GM20000 (cell line): Measurements from ENCODE around the gene GSPT1.
"Not testable (repeated sequence)": the region's sequence is repeated elsewhere in the genome, so short reads cannot be mapped to it uniquely, and the experiment has no call there.

Source experiments
- DNase-seq: peaks from one replicate; pipeline ENCODE4 v3.0.0; 2012; ENCODE audit warnings: low spot score
- TF ChIP-seq, protein P1 (sequence below): IDR thresholded peaks from 2 replicates; pipeline ENCODE4 v1.5.1; 2012; ENCODE audit warnings: mild to moderate bottlenecking, control low read depth; ENCODE audit errors: extremely low read depth, missing control alignments

GSPT1 gene

DNA sequence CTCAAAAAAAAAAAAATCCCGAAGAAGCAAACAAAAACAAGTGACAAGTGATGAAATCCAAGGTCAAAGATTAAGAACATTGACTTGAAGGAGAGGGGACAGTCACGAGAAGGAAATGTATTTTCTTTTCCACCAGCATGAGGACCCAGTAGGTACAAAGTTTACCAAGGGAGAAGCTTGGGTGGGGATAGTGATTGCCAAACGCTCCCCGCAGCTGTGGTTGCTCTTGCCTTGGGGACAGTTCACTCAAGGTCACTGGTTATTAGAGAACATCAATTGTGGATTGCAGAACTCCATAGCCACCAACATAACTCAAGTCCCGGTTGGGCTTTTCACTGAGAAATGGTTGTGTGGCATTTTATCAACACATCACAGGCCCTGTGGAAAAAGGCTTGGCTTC lies 91.4 kb downstream of the GSPT1 start:
- no peak for DNase-seq
- TF ChIP-seq, protein P1, sequence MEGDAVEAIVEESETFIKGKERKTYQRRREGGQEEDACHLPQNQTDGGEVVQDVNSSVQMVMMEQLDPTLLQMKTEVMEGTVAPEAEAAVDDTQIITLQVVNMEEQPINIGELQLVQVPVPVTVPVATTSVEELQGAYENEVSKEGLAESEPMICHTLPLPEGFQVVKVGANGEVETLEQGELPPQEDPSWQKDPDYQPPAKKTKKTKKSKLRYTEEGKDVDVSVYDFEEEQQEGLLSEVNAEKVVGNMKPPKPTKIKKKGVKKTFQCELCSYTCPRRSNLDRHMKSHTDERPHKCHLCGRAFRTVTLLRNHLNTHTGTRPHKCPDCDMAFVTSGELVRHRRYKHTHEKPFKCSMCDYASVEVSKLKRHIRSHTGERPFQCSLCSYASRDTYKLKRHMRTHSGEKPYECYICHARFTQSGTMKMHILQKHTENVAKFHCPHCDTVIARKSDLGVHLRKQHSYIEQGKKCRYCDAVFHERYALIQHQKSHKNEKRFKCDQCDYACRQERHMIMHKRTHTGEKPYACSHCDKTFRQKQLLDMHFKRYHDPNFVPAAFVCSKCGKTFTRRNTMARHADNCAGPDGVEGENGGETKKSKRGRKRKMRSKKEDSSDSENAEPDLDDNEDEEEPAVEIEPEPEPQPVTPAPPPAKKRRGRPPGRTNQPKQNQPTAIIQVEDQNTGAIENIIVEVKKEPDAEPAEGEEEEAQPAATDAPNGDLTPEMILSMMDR = no peak

DNA sequence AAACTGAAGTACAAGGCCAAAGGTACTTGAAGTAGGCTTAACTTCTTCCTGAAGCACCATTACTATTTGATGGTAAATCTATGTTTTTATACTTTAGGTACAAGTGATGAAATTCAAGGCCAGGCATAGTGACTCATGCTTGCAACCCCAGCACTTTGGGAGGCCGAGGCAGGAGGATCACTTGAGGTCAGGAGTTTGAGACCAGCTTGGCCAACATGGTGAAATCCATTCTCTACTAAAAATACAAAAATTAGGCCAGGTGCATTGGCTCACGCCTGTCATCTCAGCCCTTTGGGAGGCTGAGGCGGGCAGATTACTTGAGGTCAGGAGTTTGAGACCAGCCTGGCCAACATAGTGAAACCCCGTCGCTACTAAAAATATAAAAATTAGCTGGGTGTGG lies 92.1 kb downstream of the GSPT1 start:
- DNase-seq = not testable (repeated sequence)

DNA sequence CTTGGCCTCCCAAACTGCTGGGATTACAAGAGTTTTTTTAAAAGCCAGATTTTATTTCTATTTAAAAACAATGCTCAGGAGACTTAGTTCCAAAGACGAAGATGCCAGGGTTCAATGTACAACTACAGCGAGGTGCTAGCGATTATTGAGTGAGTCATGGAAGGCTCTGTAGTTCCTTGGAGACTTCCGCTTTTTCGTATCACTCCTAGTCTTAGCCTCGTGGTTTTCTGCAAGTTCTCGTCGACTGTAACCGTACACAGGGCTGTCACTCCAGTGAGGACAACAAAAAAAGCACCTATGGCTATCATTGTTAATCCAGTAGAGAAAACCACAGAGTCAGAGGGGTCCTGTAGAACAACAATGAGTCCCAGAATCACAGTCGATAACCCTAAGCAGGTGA lies 96.0 kb downstream of the GSPT1 start:
- no peak for DNase-seq
- TF ChIP-seq, protein P1 = no peak

DNA sequence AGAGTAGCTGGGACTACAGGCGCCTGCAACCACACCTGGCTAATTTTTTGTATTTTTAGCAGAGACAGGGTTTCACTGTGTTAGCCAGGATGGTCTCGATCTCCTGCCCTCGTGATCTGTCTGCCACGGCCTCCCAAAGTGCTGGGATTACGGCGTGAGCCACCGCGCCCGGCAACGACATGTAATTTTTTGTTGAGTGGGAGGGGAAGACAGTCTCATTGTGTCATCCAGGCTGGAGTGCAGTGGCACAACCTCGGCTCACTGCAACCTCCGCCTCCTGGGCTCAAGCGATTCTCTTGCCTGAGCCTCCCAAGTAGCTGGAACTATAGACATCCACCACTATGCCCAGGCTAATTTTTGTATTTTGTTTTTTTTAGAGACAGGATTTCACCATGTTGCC lies 96.8 kb downstream of the GSPT1 start:
- not testable (repeated sequence) for DNase-seq
